SK-N-SH (cell line): Measurements from ENCODE around the gene SNPH. TPM values are rescaled to one million over a fixed set of nuclear protein-coding genes. Genes with fewer than 3 reads are reported as not detected.

Experiments used
- CTCF ChIA-PET: fragments of 300-600, 350-600 bp; formaldehyde crosslinking; extraction: SDS; loops from one replicate; lab custom pipeline; 2021; lab: Yijun Ruan, JAX
- POLR2A ChIA-PET: fragments of 350-600 bp; sonication (Branson Sonifier 250); formaldehyde crosslinking; extraction: SDS; loops from one replicate; lab custom pipeline; 2020; ENCODE audit warnings: antibody characterized with exemption, inconsistent platforms; lab: Yijun Ruan, JAX
- DNase-seq: peaks from one replicate; pipeline ENCODE4 v3.0.0; 2012
- H2AFZ ChIP-seq: fragments of 200-600 bp; sonication (generic); 2 replicates; pipeline ENCODE4 v1.8.1; 2016; ENCODE audit warnings: antibody characterized with exemption, mild to moderate bottlenecking, low read depth
- H3F3A ChIP-seq: fragments of 200-600 bp; sonication (generic); replicated peaks from 2 replicates; pipeline ENCODE3; 2016; ENCODE audit warnings: antibody characterized with exemption, mild to moderate bottlenecking; ENCODE audit not compliant: insufficient read depth
- H3K27ac ChIP-seq, 2 experiments: fragments of 200-500 bp in 1 of 2; fragments of 200-600 bp in 1 of 2; sonication (Bioruptor generic) in 1 of 2; sonication (generic), shearing (Covaris generic) in 1 of 2; 2 replicates each; pipeline versions ENCODE4 v1.5.1 to v1.6.1; 2014 to 2016; ENCODE audit warnings: low read depth in 2 of 2, inconsistent platforms in 1 of 2, low read length in 1 of 2, mild to moderate bottlenecking in 1 of 2, mixed read lengths in 1 of 2
- H3K27me3 ChIP-seq: fragments of 200-600 bp; sonication (generic), shearing (Covaris generic); 2 replicates; pipeline ENCODE4 v1.6.1; 2016; ENCODE audit warnings: mixed run types; ENCODE audit not compliant: insufficient read depth
- H3K36me3 ChIP-seq, 2 experiments: fragments of 200-500 bp in 1 of 2; fragments of 200-600 bp in 1 of 2; sonication (Bioruptor generic) in 1 of 2; sonication (generic) in 1 of 2; replicated peaks in 1 of 2; 2 replicates each; pipeline versions ENCODE3 to v1.5.1; 2014 to 2016; ENCODE audit warnings: low read length in 1 of 2, mild to moderate bottlenecking in 1 of 2; ENCODE audit not compliant: insufficient read depth in 2 of 2, control insufficient read depth in 1 of 2
- H3K4me1 ChIP-seq, 2 experiments: fragments of 200-500 bp in 1 of 2; fragments of 200-600 bp in 1 of 2; sonication (Bioruptor generic) in 1 of 2; sonication (generic), shearing (Covaris generic) in 1 of 2; 2 replicates each; pipeline versions ENCODE4 v1.5.1 to v1.6.1; 2014 to 2016; ENCODE audit warnings: low read depth in 1 of 2, low read length in 1 of 2, mixed run types in 1 of 2; ENCODE audit not compliant: insufficient read depth in 2 of 2, control insufficient read depth in 1 of 2
- H3K4me2 ChIP-seq: fragments of 200-600 bp; sonication (generic), shearing (Covaris generic); 2 replicates; pipeline ENCODE4 v1.6.1; 2017; ENCODE audit warnings: mixed run types
- H3K4me3 ChIP-seq, 2 experiments: fragments of 200-500 bp in 1 of 2; fragments of 200-600 bp in 1 of 2; sonication (Bioruptor generic) in 1 of 2; sonication (generic), shearing (Covaris generic) in 1 of 2; 2 replicates each; pipeline versions ENCODE4 v1.5.1 to v1.8.1; 2014 to 2016; ENCODE audit warnings: low read depth in 2 of 2, inconsistent platforms in 1 of 2, low read length in 1 of 2, mild to moderate bottlenecking in 1 of 2, mixed read lengths in 1 of 2, moderate library complexity in 1 of 2
- H3K79me2 ChIP-seq: fragments of 200-600 bp; sonication (generic); 2 replicates; pipeline ENCODE4 v1.8.1; 2017; ENCODE audit warnings: mild to moderate bottlenecking; ENCODE audit not compliant: insufficient read depth
- H3K9ac ChIP-seq: fragments of 200-600 bp; sonication (generic); 2 replicates; pipeline ENCODE4 v1.6.1; 2017; ENCODE audit warnings: mixed run types
- H3K9me2 ChIP-seq: fragments of 200-600 bp; sonication (generic); 2 replicates; pipeline ENCODE4 v1.6.1; 2017; ENCODE audit warnings: mixed run types
- H3K9me3 ChIP-seq: fragments of 200-600 bp; sonication (generic); 2 replicates; pipeline ENCODE4 v1.6.1; 2017; ENCODE audit warnings: mixed run types, mild to moderate bottlenecking, moderate library complexity
- H4K20me1 ChIP-seq: fragments of 200-600 bp; sonication (generic); 2 replicates; pipeline ENCODE4 v1.6.1; 2017; ENCODE audit warnings: mild to moderate bottlenecking, mixed run types; ENCODE audit not compliant: insufficient read depth
- ELF1 ChIP-seq: IDR thresholded peaks from 2 replicates; pipeline ENCODE4 v1.4.0; 2012
- EP300 ChIP-seq, 2 experiments: IDR thresholded peaks; 2 replicates each; pipeline versions ENCODE4 v1.4.0 to v1.6.1; 2012; ENCODE audit warnings: borderline replicate concordance in 1 of 2, low read depth in 1 of 2, low read length in 1 of 2
- FOSL2 ChIP-seq: IDR thresholded peaks from 2 replicates; pipeline ENCODE4 v1.4.0; 2012; ENCODE audit warnings: low read depth, mild to moderate bottlenecking, moderate library complexity, borderline replicate concordance
- FOXJ3 ChIP-seq: sonication (generic); formaldehyde crosslinking; IDR thresholded peaks from 2 replicates; pipeline ENCODE4 v1.5.1; 2020; ENCODE audit warnings: mild to moderate bottlenecking, missing genetic modification reagents
- GABPA ChIP-seq: IDR thresholded peaks from 2 replicates; pipeline ENCODE4 v1.4.0; 2012; ENCODE audit warnings: low read depth, mild to moderate bottlenecking
- GATA2 ChIP-seq: sonication (generic); formaldehyde crosslinking; IDR thresholded peaks from 2 replicates; pipeline ENCODE4 v1.5.0; 2020; ENCODE audit warnings: mild to moderate bottlenecking, missing genetic modification reagents
- IRF3 ChIP-seq: fragments of 150-350 bp; IDR thresholded peaks from 2 replicates; pipeline ENCODE4 v1.6.1; 2016; ENCODE audit warnings: mild to moderate bottlenecking, low read depth, low read length
- JUND ChIP-seq: IDR thresholded peaks from 2 replicates; pipeline ENCODE4 v1.4.0; 2012
- MEF2A ChIP-seq: IDR thresholded peaks from 2 replicates; pipeline ENCODE4 v1.4.0; 2012; ENCODE audit warnings: low read depth, borderline replicate concordance
- NRF1 ChIP-seq: IDR thresholded peaks from 2 replicates; pipeline ENCODE4 v1.6.1; 2012; ENCODE audit warnings: low read depth, mild to moderate bottlenecking, low read length
- POLR2AphosphoS5 ChIP-seq: IDR thresholded peaks from 2 replicates; pipeline ENCODE4 v1.6.1; 2012; ENCODE audit warnings: low read depth, low read length
- RAD21 ChIP-seq: IDR thresholded peaks from 2 replicates; pipeline ENCODE4 v1.6.1; 2012; ENCODE audit warnings: mild to moderate bottlenecking, low read length
- RXRA ChIP-seq: IDR thresholded peaks from 2 replicates; pipeline ENCODE4 v1.4.0; 2012; ENCODE audit warnings: low read depth, mild to moderate bottlenecking, borderline replicate concordance
- TAF1 ChIP-seq: IDR thresholded peaks from 2 replicates; pipeline ENCODE4 v1.6.1; 2012; ENCODE audit warnings: low read depth, mild to moderate bottlenecking, low read length, moderate library complexity, borderline replicate concordance
- TEAD4 ChIP-seq: IDR thresholded peaks from 2 replicates; pipeline ENCODE4 v1.4.0; 2012; ENCODE audit warnings: mild to moderate bottlenecking, borderline replicate concordance; ENCODE audit not compliant: insufficient read depth
- YY1 ChIP-seq: IDR thresholded peaks from 2 replicates; pipeline ENCODE4 v1.4.0; 2012; ENCODE audit warnings: low read depth, mild to moderate bottlenecking
- WGBS: methylation state at CpG from one replicate; pipeline ENCODE4 v1.1.6; 2017; ENCODE audit warnings: low lambda C conversion rate; 5-methylcytosine and 5-hydroxymethylcytosine counted together
- polyA plus RNA-seq, 3 experiments: library from polyadenylated mRNA; depleted of rRNA; stranded (reverse); fragments of >200 nt; gene quantifications; 2 replicates each; pipeline ENCODE4 v1.2.3, GENCODE V29; 2012
- TF ChIP-seq, protein P1 (sequence below): fragments of 150-350 bp; IDR thresholded peaks from 2 replicates; pipeline ENCODE4 v1.6.1; 2017; ENCODE audit warnings: antibody characterized with exemption, low read length, low read depth, borderline replicate concordance
- TF ChIP-seq, protein P2 (sequence below): IDR thresholded peaks from 2 replicates; pipeline ENCODE4 v1.4.0; 2012; ENCODE audit warnings: low read depth, borderline replicate concordance

The SNPH gene
- polyA plus RNA-seq, 1 of the 3 experiments (the other 2 are of a cell fraction): 2.5 TPM

DNA sequence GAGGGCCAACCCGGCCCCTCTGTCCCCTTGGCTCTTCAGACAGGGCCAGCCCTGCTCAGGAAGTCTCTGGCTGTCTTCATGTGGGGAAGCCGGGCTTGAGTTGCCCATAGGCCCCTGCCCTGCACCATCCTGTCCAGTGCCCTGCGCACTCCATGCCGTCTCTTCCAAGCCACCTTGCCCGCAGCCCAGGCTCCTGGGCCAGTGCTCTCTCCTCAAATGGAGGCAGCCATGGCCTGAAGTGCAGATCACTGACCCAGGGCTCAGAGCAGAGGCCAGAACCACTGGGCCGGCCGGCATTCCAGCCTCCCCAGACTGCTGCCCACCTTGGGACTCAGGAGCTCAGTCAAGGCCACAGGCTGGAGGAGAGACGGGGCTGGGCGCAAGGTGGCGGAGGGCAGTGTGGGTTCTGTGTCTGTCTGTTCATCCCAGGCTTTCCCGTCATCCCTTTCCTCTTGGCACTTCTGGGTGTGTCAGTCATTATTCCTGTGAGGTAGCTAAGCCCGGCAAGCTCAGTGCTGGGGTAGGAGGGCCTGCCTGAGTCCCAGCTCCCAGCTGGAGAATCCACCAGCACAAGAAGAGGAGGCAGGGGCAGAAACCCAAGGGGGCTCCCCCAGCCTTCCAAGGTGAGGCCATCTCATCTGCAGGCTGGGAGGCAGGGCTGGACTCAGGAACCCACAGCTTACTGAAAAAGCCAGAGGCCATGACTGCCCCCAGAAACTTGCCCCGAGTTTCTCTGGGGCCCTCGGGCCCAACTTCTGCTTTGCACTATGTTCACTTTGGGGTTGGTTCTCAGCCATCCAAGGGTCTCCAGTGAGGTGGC is 40.4 kb downstream of the SNPH start:
- H3K27me3 ChIP-seq: no peaks in the 10 kb centered on the region
- 71% methylated on average over 9 of the region's 14 CpGs for WGBS
- H3K9ac ChIP-seq: no peak overlapping the region
- no peak overlapping the region for H3K27ac ChIP-seq
- no peaks in the 10 kb centered on the region for H4K20me1 ChIP-seq
- ChIA-PET CTCF (interaction anchor here (1.3 to 2.8 kb wide), 2 partner anchors 131 to 197 kb away, joined by 5 to 10 read pairs; no protein-coding TSS in a partner anchor), POLR2A (no interaction called here)
- peaks cover 0 to 7% of the 10 kb centered on the region in 2 experiments for H3K36me3 ChIP-seq
- H3K79me2 ChIP-seq: no peaks in the 10 kb centered on the region
- TF ChIP-seq POLR2AphosphoS5 (no peak), JUND (no peak), IRF3 (no peak), FOSL2 (no peak), EP300 (IDR thresholded peaks at IDR 0.05; ENCODE audit: borderline replicate concordance in 1 of 2, low read depth in 1 of 2, low read length in 1 of 2) (no peak)
- H3F3A ChIP-seq: no peaks in the 10 kb centered on the region
- H3K9me3 ChIP-seq: no peaks in the 10 kb centered on the region
- H3K9me2 ChIP-seq: no peaks in the 10 kb centered on the region
- no peak overlapping the region for H3K4me2 ChIP-seq
- DNase-seq: no peak
- no peak overlapping the region for H3K4me3 ChIP-seq
- H2AFZ ChIP-seq: no peak overlapping the region
- H3K4me1 ChIP-seq: no peaks in the 10 kb centered on the region

- H3K4me1 ChIP-seq: no peaks in the 10 kb centered on the region
- no peaks in the 10 kb centered on the region for H3K9me2 ChIP-seq
- no peaks in the 10 kb centered on the region for H4K20me1 ChIP-seq
- WGBS: 91% methylated on average over 10 of the region's 10 CpGs
- no peak overlapping the region for H3K27ac ChIP-seq
- no peaks in the 10 kb centered on the region for H3F3A ChIP-seq
- H2AFZ ChIP-seq: no peak overlapping the region
- H3K36me3 ChIP-seq: peaks cover 0 to 7% of the 10 kb centered on the region in 2 experiments
- H3K4me3 ChIP-seq: no peak overlapping the region
- H3K79me2 ChIP-seq: no peaks in the 10 kb centered on the region
- TF ChIP-seq ELF1 (no peak), NRF1 (no peak), MEF2A (no peak), TAF1 (no peak), TEAD4 (no peak), GATA2 (CRISPR knock-in tag) (no peak), GABPA (no peak), IRF3 (no peak), RAD21 (no peak), RXRA (no peak), FOXJ3 (CRISPR knock-in tag) (no peak), YY1 (no peak)
- TF ChIP-seq, protein P1, sequence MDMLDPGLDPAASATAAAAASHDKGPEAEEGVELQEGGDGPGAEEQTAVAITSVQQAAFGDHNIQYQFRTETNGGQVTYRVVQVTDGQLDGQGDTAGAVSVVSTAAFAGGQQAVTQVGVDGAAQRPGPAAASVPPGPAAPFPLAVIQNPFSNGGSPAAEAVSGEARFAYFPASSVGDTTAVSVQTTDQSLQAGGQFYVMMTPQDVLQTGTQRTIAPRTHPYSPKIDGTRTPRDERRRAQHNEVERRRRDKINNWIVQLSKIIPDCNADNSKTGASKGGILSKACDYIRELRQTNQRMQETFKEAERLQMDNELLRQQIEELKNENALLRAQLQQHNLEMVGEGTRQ: no peak
- TF ChIP-seq, protein P2, sequence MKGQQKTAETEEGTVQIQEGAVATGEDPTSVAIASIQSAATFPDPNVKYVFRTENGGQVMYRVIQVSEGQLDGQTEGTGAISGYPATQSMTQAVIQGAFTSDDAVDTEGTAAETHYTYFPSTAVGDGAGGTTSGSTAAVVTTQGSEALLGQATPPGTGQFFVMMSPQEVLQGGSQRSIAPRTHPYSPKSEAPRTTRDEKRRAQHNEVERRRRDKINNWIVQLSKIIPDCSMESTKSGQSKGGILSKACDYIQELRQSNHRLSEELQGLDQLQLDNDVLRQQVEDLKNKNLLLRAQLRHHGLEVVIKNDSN: no peak
- no peaks in the 10 kb centered on the region for H3K27me3 ChIP-seq
- no peak overlapping the region for H3K4me2 ChIP-seq
- POLR2A ChIA-PET: no interaction called here
- no peaks in the 10 kb centered on the region for H3K9me3 ChIP-seq
- no peak for DNase-seq
- CTCF ChIA-PET: interaction anchor here (2.8 kb wide), 1 partner anchor 130 kb away, joined by 10 read pairs; no protein-coding TSS in a partner anchor
- no peak overlapping the region for H3K9ac ChIP-seq
Measured at GRCh38 chr20:1307171-1307570, 41.1 kb downstream of the SNPH start.
